B cell (primary cell): ENCODE data around the gene NDUFS6.

Experiments used
- CTCF ChIP-seq: fragments of 200-600 bp; IDR thresholded peaks from one replicate; pipeline ENCODE4 v1.8.0; 2022; ENCODE audit warnings: antibody characterized with exemption, mild to moderate bottlenecking
- EZH2 ChIP-seq: IDR thresholded peaks from 2 replicates; pipeline ENCODE4 v1.6.1; 2012; ENCODE audit warnings: borderline replicate concordance, low read depth, mild to moderate bottlenecking, moderate library complexity, low read length; ENCODE audit not compliant: insufficient read depth, poor library complexity, severe bottlenecking

GRCh38 chr5:1804001-1804690 lies 2.9 kb downstream of the NDUFS6 start:
- TF ChIP-seq EZH2 (no peak), CTCF (no peak)
